GM12878 (cell line): ENCODE measurements around the gene SRSF12. TPM values are rescaled to one million over a fixed set of nuclear protein-coding genes. Genes with fewer than 3 reads are reported as not detected.

Source experiments
- ATAC-seq: fragments of 200-7000 bp; cut with Tn5 transposase; 3 replicates; pipeline ENCODE4 v1.9.1; 2020; ENCODE audit warnings: mild to moderate bottlenecking, moderate library complexity
- Bru-seq: library from RNA; stranded (reverse); fragments of 400-500 nt; gene quantifications from one replicate; lab custom pipeline; 2021; lab: Mats Ljungman, UMichigan
- BruChase-seq, 2 experiments: library from RNA; stranded (reverse); fragments of 400-500 nt; gene quantifications; one replicate each; lab custom pipeline; 2021; lab: Mats Ljungman, UMichigan
- BruUV-seq: library from RNA; stranded (reverse); fragments of 400-500 nt; replicated peaks from 2 replicates; lab custom pipeline; 2021; lab: Mats Ljungman, UMichigan
- CTCF ChIA-PET: fragments of 300-600 bp; sonication (Branson Sonifier 250); formaldehyde crosslinking; extraction: SDS; loops from one replicate; lab custom pipeline; 2021; ENCODE audit warnings: inconsistent platforms; lab: Yijun Ruan, JAX
- POLR2A ChIA-PET: fragments of 350-600 bp; formaldehyde crosslinking; extraction: SDS; loops from one replicate; lab custom pipeline; 2021; ENCODE audit warnings: inconsistent platforms; lab: Charles Lee
- RAD21 ChIA-PET: fragments of 300-600 bp; sonication (Branson Sonifier 250); formaldehyde crosslinking; loops from one replicate; lab custom pipeline; 2023; ENCODE audit warnings: antibody characterized with exemption; ENCODE audit not compliant: unreplicated experiment; lab: Charles Lee
- SMC1A ChIA-PET: fragments of 300-600 bp; sonication (Branson Sonifier 250); formaldehyde crosslinking; loops from one replicate; lab custom pipeline; 2023; ENCODE audit not compliant: unreplicated experiment, uncharacterized antibody; lab: Charles Lee
- DNase-seq: peaks from one replicate; pipeline ENCODE4 v3.0.0-alpha.2; 2011; ENCODE audit warnings: low read depth, low spot score
- FAIRE-seq: peaks from 3 replicates; lab custom pipeline; 2011; peaks lifted over from hg19 to GRCh38; lab: Jason Lieb, UNC
- H2AFZ ChIP-seq: 2 replicates; pipeline ENCODE4 v1.6.0; 2011; ENCODE audit warnings: low read depth, low read length, control low read depth; ENCODE audit not compliant: control insufficient read depth
- H3K27ac ChIP-seq: 2 replicates; pipeline ENCODE4 v1.5.1; 2011; ENCODE audit warnings: control low read depth; ENCODE audit not compliant: control insufficient read depth, insufficient read depth
- H3K27me3 ChIP-seq, 2 experiments: replicated peaks in 1 of 2; 2 replicates each; pipeline versions ENCODE4 v1.6.0 to v1.6.1; 2011; ENCODE audit warnings: low read length in 1 of 2; ENCODE audit not compliant: control insufficient read depth in 2 of 2, insufficient read depth in 2 of 2
- H3K36me3 ChIP-seq, 2 experiments: 2 replicates each; pipeline ENCODE4 v1.5.1; 2011; ENCODE audit warnings: low read length in 1 of 2; ENCODE audit not compliant: control insufficient read depth in 2 of 2, insufficient read depth in 2 of 2
- H3K4me1 ChIP-seq: 2 replicates; pipeline ENCODE4 v1.6.1; 2011; ENCODE audit warnings: mild to moderate bottlenecking, low read length, moderate library complexity, mixed read lengths; ENCODE audit not compliant: control insufficient read depth, insufficient read depth
- H3K4me2 ChIP-seq: 2 replicates; pipeline ENCODE4 v1.6.0; 2011; ENCODE audit warnings: control low read depth; ENCODE audit not compliant: control insufficient read depth, insufficient read depth
- H3K4me3 ChIP-seq: fragments of 200-600 bp; sonication (generic); 2 replicates; pipeline ENCODE4 v1.5.1; 2016
- H3K79me2 ChIP-seq: 2 replicates; pipeline ENCODE4 v1.6.0; 2011; ENCODE audit warnings: low read length; ENCODE audit not compliant: control insufficient read depth, insufficient read depth
- H3K9ac ChIP-seq: 2 replicates; pipeline ENCODE4 v1.8.0; 2011; ENCODE audit warnings: low read length, control low read depth, mixed read lengths; ENCODE audit not compliant: control insufficient read depth, insufficient read depth
- H3K9me3 ChIP-seq: replicated peaks from 3 replicates; pipeline ENCODE4 v1.5.1; 2011; ENCODE audit warnings: mild to moderate bottlenecking, low read length; ENCODE audit not compliant: control insufficient read depth, insufficient read depth
- H4K20me1 ChIP-seq: 2 replicates; pipeline ENCODE4 v1.6.0; 2011; ENCODE audit not compliant: control insufficient read depth, insufficient read depth
- EZH2 ChIP-seq: IDR thresholded peaks from 2 replicates; pipeline ENCODE4 v1.6.1; 2012; ENCODE audit warnings: low read depth, mild to moderate bottlenecking, control low read depth, inconsistent platforms, low read length, borderline replicate concordance; ENCODE audit not compliant: control insufficient read depth
- FOXM1 ChIP-seq: IDR thresholded peaks from 2 replicates; pipeline ENCODE4 v1.6.1; 2012; ENCODE audit warnings: low read depth, mild to moderate bottlenecking, inconsistent platforms, low read length, moderate library complexity
- HDAC6 ChIP-seq: fragments of 200-600 bp; sonication (generic); IDR thresholded peaks from one replicate; pipeline ENCODE4 v1.8.0; 2017; ENCODE audit warnings: antibody characterized with exemption; ENCODE audit not compliant: unreplicated experiment
- IKZF1 ChIP-seq: fragments of 450-650 bp; conservative IDR thresholded peaks from 2 replicates; pipeline ENCODE4 v1.6.1; 2017; ENCODE audit warnings: antibody characterized with exemption, mild to moderate bottlenecking
- KLF5 ChIP-seq: fragments of 450-650 bp; IDR thresholded peaks from 2 replicates; pipeline ENCODE4 v1.6.1; 2014; ENCODE audit warnings: mild to moderate bottlenecking; ENCODE audit not compliant: partially characterized antibody
- LARP7 ChIP-seq: fragments of 450-650 bp; IDR thresholded peaks from 2 replicates; pipeline ENCODE4 v1.6.1; 2017; ENCODE audit warnings: mild to moderate bottlenecking
- NFYA ChIP-seq: IDR thresholded peaks from 2 replicates; pipeline ENCODE4 v1.6.1; 2011; ENCODE audit warnings: low read depth, mild to moderate bottlenecking, low read length, improper control_type of control experiment, borderline replicate concordance
- NR2C1 ChIP-seq: fragments of 450-650 bp; IDR thresholded peaks from 2 replicates; pipeline ENCODE4 v1.6.1; 2017; ENCODE audit warnings: antibody characterized with exemption, mild to moderate bottlenecking, moderate library complexity
- SIN3A ChIP-seq: IDR thresholded peaks from 2 replicates; pipeline ENCODE4 v1.6.1; 2012; ENCODE audit warnings: low read depth, low read length, improper control_type of control experiment
- SMAD5 ChIP-seq: IDR thresholded peaks from 2 replicates; pipeline ENCODE4 v1.6.1; 2016; ENCODE audit warnings: antibody characterized with exemption, low read depth
- SUZ12 ChIP-seq: fragments of 200-600 bp; sonication (generic); IDR thresholded peaks from one replicate; pipeline ENCODE4 v1.6.1; 2018; ENCODE audit warnings: antibody characterized with exemption, mild to moderate bottlenecking; ENCODE audit not compliant: unreplicated experiment
- ZBTB40 ChIP-seq: fragments of 450-650 bp; IDR thresholded peaks from 2 replicates; pipeline ENCODE4 v1.6.1; 2016; ENCODE audit warnings: mild to moderate bottlenecking, moderate library complexity, borderline replicate concordance
- ZSCAN29 ChIP-seq: fragments of 450-650 bp; IDR thresholded peaks from 2 replicates; pipeline ENCODE4 v1.6.1; 2017; ENCODE audit warnings: mild to moderate bottlenecking, moderate library complexity
- WGBS: methylation state at CpG from one replicate; pipeline ENCODE4 v1.1.6; 2016; ENCODE audit warnings: low lambda C conversion rate; ENCODE audit not compliant: insufficient replicate concordance, insufficient coverage; ENCODE audit errors: missing lambda C conversion rate; 5-methylcytosine and 5-hydroxymethylcytosine counted together
- in situ Hi-C: fragments of 300-500 bp; cut with MboI; formaldehyde crosslinking; loops from 9 replicates; pipeline ENCODE4 v1.14.3; 2018; ENCODE audit warnings: mixed read lengths
- intact Hi-C: fragments of 100-400 bp; cut with micrococcal nuclease; formaldehyde crosslinking; loops from one replicate; pipeline ENCODE4 v1.14.2; 2022; ENCODE audit not compliant: unreplicated experiment
- long read RNA-seq, 2 experiments: library from polyadenylated mRNA; unstranded; transcript quantifications; one replicate each; pipeline ENCODE4 v2.0.0, GENCODE V29; 2019 to 2020
- polyA minus RNA-seq, 3 experiments: library from RNA; depleted of rRNA, polyadenylated mRNA; stranded (reverse); fragments of >200 nt; gene quantifications; 2 replicates each; pipeline ENCODE4 v1.2.3, GENCODE V29; 2011
- polyA plus RNA-seq, 11 experiments: library from polyadenylated mRNA; depleted of rRNA in 4 of 11; unstranded in 6 of 11; stranded (reverse) in 5 of 11; fragments of >200 nt; fragmentation: Nextera tagmentation in 4 of 11; fragmentation: Illumina TruSeq in 1 of 11; extraction: Ambion mirVana in 4 of 11; extraction: Trizol in 1 of 11; gene quantifications; 1 replicate in 1 of 11; 2 replicates in 10 of 11; pipeline versions ENCODE4 v1.2.1 to v1.2.3, GENCODE V29; 2011 to 2016; ENCODE audit warnings: inconsistent platforms in 2 of 11, missing spikeins in 2 of 11, low read depth in 1 of 11
- total RNA-seq, 4 experiments: library from RNA; depleted of rRNA in 3 of 4; stranded (reverse); fragments of >200 nt in 3 of 4; fragmentation: Illumina TruSeq in 1 of 4; extraction: Trizol in 1 of 4; gene quantifications; 2 replicates each; pipeline versions ENCODE4 v1.2.1 to v1.2.3, GENCODE V29; 2013 to 2021

SRSF12 gene
- not detected in 2 replicates for total RNA-seq (2013; cell fraction: nucleolus; rRNA removed)
- total RNA-seq (2014; rRNA removed) (not detected in 2 replicates), total RNA-seq (2014; rRNA removed; fragmentation: Illumina TruSeq; extraction: Trizol) (not detected in 2 replicates), total RNA-seq (2021) (not detected in 2 replicates), polyA plus RNA-seq (2011; rRNA removed) (0.03 TPM in 1 of 2 replicates, not detected in the other), polyA plus RNA-seq (2014; fragmentation: Illumina TruSeq; extraction: Trizol) (0.03 TPM in 1 of 2 replicates, not detected in the other), polyA plus RNA-seq (2014; fragmentation: Nextera tagmentation; extraction: Ambion mirVana) (not detected), polyA plus RNA-seq (2014; rRNA removed) (not detected in 2 replicates), polyA plus RNA-seq (2016; fragmentation: Nextera tagmentation; extraction: Ambion mirVana) (under 1 TPM in 1 of 2 experiments, not detected in 1; 0.23 TPM), polyA minus RNA-seq (2011; rRNA and poly(A)+ RNA removed) (not detected in 2 replicates), Bru-seq, nascent RNA (percentile 9 among the genes with signal in this experiment), BruChase-seq, experiment 1, labeled RNA remaining after a 6-hour chase (percentile 5 among the genes with signal in this experiment), BruChase-seq, experiment 2, labeled RNA remaining after a 2-hour chase (percentile 7 among the genes with signal in this experiment)
- not detected for polyA plus RNA-seq (2011; ENCODE audit: low read depth)
- polyA plus RNA-seq (2011; cell fraction: cytosol; rRNA removed): 0.01 TPM in 1 of 2 replicates, not detected in the other
- polyA plus RNA-seq (2011; cell fraction: nucleus; rRNA removed): not detected in 2 replicates
- polyA plus RNA-seq (2012): 0.23 and 0.28 TPM in 2 replicates
- polyA minus RNA-seq (2011; cell fraction: cytosol; rRNA and poly(A)+ RNA removed): not detected in 2 replicates
- polyA minus RNA-seq (2011; cell fraction: nucleus; rRNA and poly(A)+ RNA removed): not detected in 2 replicates
- long read RNA-seq, experiment 1: 0 reads
- long read RNA-seq, experiment 2, partial matches to known transcripts: 0 of 1 reads
- long read RNA-seq, experiment 2, other reads (novel, unspliced or antisense): 1 of 1 reads

GRCh38 chr6:89117211-89118108, at the start of gene SRSF12:
Gene SRSF12, minus strand, starts transcription at chr6:89118071. Its CDS starts 184 bp downstream, at chr6:89117887.
- H4K20me1 ChIP-seq: no peaks in the 10 kb centered on the region
- intact Hi-C loops: no loop called here
- H3K9me3 ChIP-seq: no peaks in the 10 kb centered on the region
- H3K79me2 ChIP-seq: no peaks in the 10 kb centered on the region
- no peak for DNase-seq
- ChIA-PET POLR2A (interaction anchor here (0.6 kb wide), 1 partner anchor 51 kb away, joined by 3 read pairs; no protein-coding TSS in a partner anchor), RAD21 (no interaction called here), CTCF (interaction anchor here (0.6 to 1.1 kb wide), 3 partner anchors 25 to 315 kb away, joined by 3 to 4 read pairs (median 3); no protein-coding TSS in a partner anchor), SMC1A (interaction anchor here (0.6 to 1.2 kb wide), 5 partner anchors 9 to 1246 kb away, joined by 3 to 4 read pairs (median 3); no protein-coding TSS in a partner anchor)
- H3K27me3 ChIP-seq: peaks cover 0 to 4% of the 10 kb centered on the region in 2 experiments; a peak in 1 of 4 replicates
- FAIRE-seq: peak; percentile 27
- in situ Hi-C loops: no loop called here
- H3K4me1 ChIP-seq: no peaks in the 10 kb centered on the region
- under 1% methylated on average over 59 of the region's 106 CpGs for WGBS
- peak within 1 kb of the TSS; percentile 74 for H2AFZ ChIP-seq
- no peaks in the 10 kb centered on the region for H3K36me3 ChIP-seq
- BruUV-seq: no TSS peak
- ATAC-seq: peak; percentile 96
- H3K4me2 ChIP-seq: peak within 1 kb of the TSS; percentile 89
- H3K9ac ChIP-seq: no peak within 1 kb of the TSS
- no peak within 1 kb of the TSS for H3K27ac ChIP-seq
- H3K4me3 ChIP-seq: peak within 1 kb of the TSS; percentile 34; the same call in 1 of the 2 replicates
- peak; percentile 64 for TF ChIP-seq LARP7
- TF ChIP-seq ZBTB40: no peak
- TF ChIP-seq EZH2: no peak
- peak; percentile 52 for TF ChIP-seq SUZ12
- TF ChIP-seq NR2C1: no peak
- TF ChIP-seq IKZF1: peak; percentile 38
- TF ChIP-seq KLF5: no peak
- no peak for TF ChIP-seq NFYA
- TF ChIP-seq FOXM1: no peak
- no peak for TF ChIP-seq SIN3A
- TF ChIP-seq ZSCAN29: no peak
- TF ChIP-seq HDAC6: peak; percentile 98
- no peak for TF ChIP-seq SMAD5
